ENCODE data around the gene ZRANB2. TPM values are rescaled to one million over a fixed set of nuclear protein-coding genes. Genes with fewer than 3 reads are reported as not detected.

The ZRANB2 gene
- total and polyA plus RNA-seq, 3 donors from 2014 or later, result 92.7 to 153 (median 110) TPM

GRCh38 chr1:71043065-71043464, 37.8 kb downstream of the ZRANB2 start:
- H3K27ac ChIP-seq, result no peak overlapping the region
- intact Hi-C loops (cut with DNase I; ENCODE audit: low total_unique reads), result loop anchor here (10.0 kb wide), 1 partner anchor 358 kb away; no protein-coding TSS in a partner anchor
- TF ChIP-seq CTCF (IDR thresholded peaks at IDR 0.05) (no peak), POLR2A (IDR thresholded peaks at IDR 0.05) (no peak)

GRCh38 chr1:71041806-71042205, 39.0 kb downstream of the ZRANB2 start:
- no peak for DNase-seq
- TF ChIP-seq CTCF (IDR thresholded peaks at IDR 0.05), result no peak
- no peak for TF ChIP-seq POLR2A (IDR thresholded peaks at IDR 0.05)
- H3K27ac ChIP-seq, result no peak overlapping the region
- H3K27me3 ChIP-seq, result no peaks in the 10 kb centered on the region
- no peak overlapping the region for H3K4me3 ChIP-seq
- WGBS, 2 donors, result 70 to 80% methylated on average over 2 of the region's 2 CpGs
- no peaks in the 10 kb centered on the region for H3K9me3 ChIP-seq
- intact Hi-C loops (cut with DNase I; ENCODE audit: low total_unique reads), result loop anchor here (10.0 kb wide), 1 partner anchor 357 kb away; no protein-coding TSS in a partner anchor
- H3K36me3 ChIP-seq (ENCODE audit: low read depth, missing control alignments), result no peaks in the 10 kb centered on the region
- no peaks in the 10 kb centered on the region for H3K4me1 ChIP-seq

More at GRCh38 chr1:71043065-71043464, 37.8 kb downstream of the ZRANB2 start:
- no peak for DNase-seq
- no peak overlapping the region for H3K4me3 ChIP-seq
- H3K9me3 ChIP-seq, result no peaks in the 10 kb centered on the region
- H3K4me1 ChIP-seq, result no peaks in the 10 kb centered on the region
- no peaks in the 10 kb centered on the region for H3K27me3 ChIP-seq
- H3K36me3 ChIP-seq (ENCODE audit: low read depth, missing control alignments), result no peaks in the 10 kb centered on the region

DNA sequence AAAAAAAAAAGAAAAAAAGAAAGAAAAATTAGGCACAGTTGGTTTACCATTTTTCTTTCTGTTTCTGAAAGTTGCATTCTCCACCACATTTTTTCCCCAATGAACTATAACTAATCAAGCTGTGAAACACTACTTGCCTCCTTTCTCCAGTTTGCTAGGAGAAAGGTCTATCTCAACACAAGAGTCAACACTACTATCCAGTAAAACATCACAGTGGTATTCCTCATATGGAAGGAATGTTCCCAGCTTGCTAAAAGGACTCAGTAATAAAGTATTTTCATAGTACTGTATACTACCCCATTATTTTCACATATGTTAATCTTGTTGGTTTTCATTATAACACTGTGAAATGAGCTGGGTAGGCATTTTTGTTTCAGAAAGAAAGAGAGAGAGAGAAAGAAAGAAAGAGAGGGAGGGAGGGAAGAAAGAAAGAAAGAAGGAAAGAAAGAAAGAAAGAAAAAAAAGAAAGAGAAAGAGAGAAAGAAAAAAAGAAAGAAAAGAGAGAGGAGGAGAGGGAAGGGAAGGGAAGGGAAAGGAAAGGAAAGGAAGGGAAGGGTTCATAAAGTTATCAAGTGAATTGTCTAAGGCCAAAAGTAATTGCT, 41.1 kb downstream of the ZRANB2 start:
- intact Hi-C loops (cut with DNase I; ENCODE audit: low total_unique reads), result loop anchor here (10.0 kb wide), 1 partner anchor 355 kb away; no protein-coding TSS in a partner anchor
- no peak overlapping the region for H3K27ac ChIP-seq

DNA sequence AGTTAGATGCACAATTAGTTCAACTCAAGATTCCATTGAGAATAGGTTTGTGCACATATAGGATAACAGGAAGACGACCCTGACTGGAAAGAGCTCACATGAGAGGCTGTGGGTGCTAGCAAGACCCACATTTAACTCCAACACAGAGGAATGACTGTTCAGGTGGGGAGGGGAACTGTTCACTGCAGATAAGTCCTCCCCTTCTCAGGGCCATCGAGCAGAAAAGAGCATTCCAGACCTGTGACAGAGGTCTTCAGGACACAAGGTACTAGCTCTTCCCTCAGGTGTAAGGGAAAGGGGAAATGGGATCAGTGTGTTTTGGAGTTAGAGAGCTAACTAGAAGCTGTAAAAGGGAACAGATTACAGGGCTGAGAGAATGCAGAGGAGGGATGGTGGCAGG, 41.9 kb downstream of the ZRANB2 start:
- Histone ChIP-seq H3K4me3 (no peak overlapping the region), H3K9me3 (no peaks in the 10 kb centered on the region), H3K27ac (no peak overlapping the region), H3K36me3 (ENCODE audit: low read depth, missing control alignments) (no peaks in the 10 kb centered on the region), H3K4me1 (no peaks in the 10 kb centered on the region), H3K27me3 (no peaks in the 10 kb centered on the region)
- DNase-seq, result no peak
- TF ChIP-seq POLR2A (IDR thresholded peaks at IDR 0.05), result no peak
- no peak for TF ChIP-seq CTCF (IDR thresholded peaks at IDR 0.05)
- WGBS, 2 donors, result 61 to 73% methylated on average over 2 of the region's 2 CpGs
- intact Hi-C loops (cut with DNase I; ENCODE audit: low total_unique reads), result no loop called here

More for the DNA sequence above, 41.1 kb downstream of the ZRANB2 start:
- DNase-seq, result no peak
- Histone ChIP-seq H3K4me3 (no peak overlapping the region), H3K36me3 (ENCODE audit: low read depth, missing control alignments) (no peaks in the 10 kb centered on the region), H3K9me3 (no peaks in the 10 kb centered on the region), H3K4me1 (no peaks in the 10 kb centered on the region), H3K27me3 (no peaks in the 10 kb centered on the region)
- TF ChIP-seq CTCF (IDR thresholded peaks at IDR 0.05), result no peak
- no peak for TF ChIP-seq POLR2A (IDR thresholded peaks at IDR 0.05)

Data from testis (tissue), 3 donors.